Activated CD4-positive, alpha-beta T cell treated with anti-CD3 and anti-CD28 coated beads for 24 hours (primary cell): ENCODE measurements around the gene CFAP46.
A peak's percentile ranks its signal among the peaks of the same experiment; 100 is the strongest.
"Not testable (repeated sequence)": the region's sequence is repeated elsewhere in the genome, so short reads cannot be mapped to it uniquely, and the experiment has no call there.

Source experiments
- DNase-seq, 2 donors: peaks; one replicate each; pipeline ENCODE4 v3.0.0-alpha.2; 2020; ENCODE audit warnings: low read depth in 2 of 2

Gene CFAP46

GRCh38 chr10:132943791-132944404 lies 1.5 kb upstream of the CFAP46 start:
- no peak for DNase-seq

GRCh38 chr10:132943058-132943790 lies 854 bp upstream of the CFAP46 start:
- DNase-seq = no peak

GRCh38 chr10:132941640-132942051 lies 724 bp downstream of the CFAP46 start:
- DNase-seq = no peak

GRCh38 chr10:132940791-132941465 lies 1.4 kb downstream of the CFAP46 start:
- DNase-seq = no peak

- peak; percentile 32 to 34 for DNase-seq
Measured at GRCh38 chr10:132939957-132940790, 2.2 kb downstream of the CFAP46 start.

- no peak for DNase-seq
Measured at GRCh38 chr10:132939378-132939955, 2.9 kb downstream of the CFAP46 start.

- no peak for DNase-seq
Measured at GRCh38 chr10:132938472-132939339, 3.7 kb downstream of the CFAP46 start.

GRCh38 chr10:132937861-132938260 lies 4.5 kb downstream of the CFAP46 start:
- DNase-seq = no peak

GRCh38 chr10:132934953-132935352 lies 7.4 kb downstream of the CFAP46 start:
- no peak for DNase-seq

- no peak for DNase-seq
Measured at GRCh38 chr10:132933308-132934042, 8.9 kb downstream of the CFAP46 start.

- DNase-seq = no peak
Measured at GRCh38 chr10:132932461-132933307, 9.7 kb downstream of the CFAP46 start.

GRCh38 chr10:132931258-132932250 lies 10.8 kb downstream of the CFAP46 start:
- DNase-seq = not testable (repeated sequence)

GRCh38 chr10:132930701-132931100 lies 11.7 kb downstream of the CFAP46 start:
- not testable (repeated sequence) for DNase-seq

- DNase-seq = no peak
Measured at GRCh38 chr10:132929953-132930548, 12.3 kb downstream of the CFAP46 start.

- DNase-seq = no peak
Measured at GRCh38 chr10:132929480-132929879, 12.9 kb downstream of the CFAP46 start.

GRCh38 chr10:132928261-132928660 lies 14.1 kb downstream of the CFAP46 start:
- no peak for DNase-seq

GRCh38 chr10:132927824-132928223 lies 14.5 kb downstream of the CFAP46 start:
- no peak for DNase-seq
